Fibroblast of skin of back (primary cell): Measurements from ENCODE around the gene SNX30.

ENCODE experiments used
- DNase-seq: peaks from one replicate; pipeline ENCODE4 v3.0.0-alpha.2; 2013

Gene SNX30

DNA sequence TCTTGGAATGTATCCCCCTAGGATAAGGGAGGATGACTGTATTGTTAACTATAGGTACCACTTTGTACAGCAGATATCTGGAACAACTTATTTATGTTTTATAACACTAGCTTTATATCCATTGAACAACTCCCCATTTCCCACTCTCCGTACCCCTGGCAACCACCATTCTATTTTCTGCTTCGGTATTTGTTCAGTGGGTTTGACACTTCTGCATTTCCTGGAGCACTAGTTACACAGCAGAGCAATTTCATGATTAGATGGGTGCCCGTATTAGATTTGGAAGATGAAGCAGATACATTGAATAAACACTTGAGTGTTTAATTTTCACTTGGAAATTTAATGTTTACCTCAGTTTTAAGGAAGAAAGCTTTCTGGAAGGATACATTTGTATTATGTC is 72.7 kb downstream of the SNX30 start:
- no peak for DNase-seq

DNA sequence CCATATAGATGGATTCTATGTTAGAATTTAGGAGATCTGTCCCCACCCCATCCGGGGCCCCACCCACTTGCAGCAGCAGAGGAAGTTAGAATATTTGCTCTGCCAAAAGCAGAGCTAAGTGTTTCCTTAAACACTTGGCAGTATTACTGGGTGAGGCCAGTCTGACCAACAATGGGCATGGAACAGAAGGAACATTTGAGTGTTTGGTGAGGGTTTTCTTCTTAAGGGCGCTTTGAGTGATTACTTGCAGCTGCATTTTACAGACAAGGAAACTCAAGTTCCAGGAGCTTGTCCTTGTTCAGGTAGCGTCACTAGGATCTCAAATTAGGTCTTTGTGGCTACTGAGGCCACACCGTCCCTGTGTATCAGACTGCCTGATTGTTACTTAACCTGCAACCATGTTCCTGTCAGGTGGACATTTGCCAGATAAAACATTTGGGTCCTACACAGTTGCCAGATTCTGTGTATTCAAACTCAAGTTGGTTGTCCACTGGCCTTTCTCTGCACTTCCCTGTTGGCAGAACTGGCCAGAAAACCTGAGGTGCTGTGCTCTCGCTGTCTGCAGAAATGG is 80.8 kb downstream of the SNX30 start:
- no peak for DNase-seq

DNA sequence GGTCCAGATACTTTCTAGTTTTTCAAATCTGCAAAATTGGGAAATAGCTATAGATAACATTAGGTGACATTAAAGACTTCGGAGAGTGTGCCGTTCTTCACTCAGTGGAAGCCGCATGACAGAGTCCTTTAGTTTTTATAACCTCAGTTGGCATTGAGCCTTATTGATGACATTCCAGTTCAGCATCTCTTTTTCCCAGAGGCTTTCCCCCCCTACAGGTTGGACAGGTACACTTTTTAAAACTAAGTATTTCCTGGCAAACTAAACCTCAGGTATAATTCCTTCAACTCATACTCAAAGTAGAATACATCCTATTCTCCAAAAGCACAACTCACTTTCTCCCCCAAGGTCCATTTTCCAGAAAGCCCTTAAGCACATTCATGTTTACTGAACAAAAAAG is 81.4 kb downstream of the SNX30 start:
- DNase-seq, result no peak

DNA sequence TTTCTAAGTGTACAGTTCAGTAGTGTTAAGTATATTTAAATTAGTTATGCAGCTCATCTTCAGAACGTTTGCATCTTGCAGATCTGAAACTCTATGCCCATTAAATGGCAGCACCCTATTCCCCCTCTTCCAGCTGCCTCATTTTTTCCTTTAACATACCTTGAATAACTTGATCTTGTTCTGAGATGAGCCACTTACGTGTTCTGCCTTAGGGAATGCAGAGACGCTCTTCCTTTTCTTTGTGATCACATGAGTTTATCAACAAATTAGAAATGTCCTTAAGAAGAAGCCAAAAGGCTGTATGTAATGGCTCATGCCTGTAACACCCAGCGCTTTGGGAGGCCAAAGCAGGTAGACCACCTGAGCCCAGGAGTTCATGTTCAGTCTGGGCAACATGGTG is 82.5 kb downstream of the SNX30 start:
- DNase-seq, result no peak

DNA sequence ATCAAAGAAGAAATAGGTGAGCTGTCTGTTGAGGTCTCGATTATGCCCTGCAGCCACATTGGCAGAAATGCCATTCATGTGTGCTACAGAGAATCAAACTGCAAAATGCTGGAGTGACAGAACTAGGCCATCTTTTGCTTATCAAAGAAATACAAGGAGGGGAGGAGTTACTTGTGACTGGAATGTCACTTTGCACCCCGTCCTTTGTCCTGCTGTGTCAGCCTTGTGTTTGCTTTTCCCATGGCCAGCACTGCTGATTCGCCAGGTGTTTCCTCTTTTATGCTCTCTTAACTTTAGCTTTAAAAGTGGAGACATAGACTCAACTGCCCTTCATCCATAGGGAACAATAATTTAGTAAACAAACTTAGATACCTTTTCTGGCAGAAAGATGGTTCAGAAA is 85.8 kb downstream of the SNX30 start:
- no peak for DNase-seq

DNA sequence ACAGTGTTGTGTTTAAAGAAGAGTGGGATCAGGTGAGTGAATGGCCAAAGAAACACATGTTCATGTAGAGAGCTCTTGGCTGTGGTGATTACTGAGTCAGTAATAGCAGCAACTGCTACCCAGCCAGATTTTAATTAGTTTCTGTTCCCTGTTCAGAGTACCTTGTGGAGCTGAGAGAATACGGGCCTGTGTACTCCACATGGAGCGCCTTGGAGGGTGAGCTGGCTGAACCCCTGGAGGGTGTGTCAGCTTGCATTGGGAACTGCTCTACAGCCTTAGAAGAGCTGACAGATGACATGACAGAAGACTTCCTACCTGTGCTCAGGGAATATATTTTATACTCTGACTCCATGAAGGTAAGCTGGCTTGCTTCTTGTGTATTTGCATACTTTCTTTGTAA is 87.8 kb downstream of the SNX30 start:
- no peak for DNase-seq

DNA sequence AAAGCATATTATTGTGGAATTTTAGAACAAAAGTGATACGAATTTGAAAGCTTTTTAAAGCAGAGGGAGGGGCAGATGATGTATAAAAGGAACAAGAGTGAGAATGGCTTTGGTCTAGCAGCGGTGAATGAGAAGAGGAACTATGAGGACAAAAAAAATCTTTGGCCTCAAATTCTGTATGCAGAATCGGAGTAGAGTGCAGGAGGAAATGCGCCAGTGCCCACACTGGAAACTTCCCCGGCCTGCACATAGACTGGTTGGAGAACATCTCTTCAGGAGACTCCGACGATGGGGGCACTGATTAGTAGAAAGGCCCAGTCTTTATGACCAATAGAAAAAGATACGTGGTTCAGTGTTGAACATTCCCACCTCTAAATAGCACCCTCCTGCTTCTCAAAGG is 88.8 kb downstream of the SNX30 start:
- no peak for DNase-seq

DNA sequence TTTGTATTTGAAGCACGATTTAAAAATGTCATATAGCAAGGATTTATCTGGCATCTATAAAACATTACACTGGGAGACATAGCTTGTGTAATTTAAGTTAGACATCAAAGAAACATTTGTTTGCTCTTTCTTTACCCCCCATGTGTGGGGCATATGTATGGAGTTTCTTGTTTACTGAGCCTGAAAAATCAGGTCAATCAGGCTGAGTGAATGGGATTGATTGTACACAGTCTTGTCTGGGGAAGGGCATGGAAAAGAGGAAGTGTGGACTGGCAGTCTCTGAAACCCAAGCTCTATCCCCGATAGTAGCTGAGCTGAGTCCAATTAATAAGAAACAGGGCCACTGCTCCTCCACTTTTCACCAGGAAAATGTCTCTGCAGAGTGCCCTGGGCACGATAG is 90.7 kb downstream of the SNX30 start:
- DNase-seq, result no peak

DNA sequence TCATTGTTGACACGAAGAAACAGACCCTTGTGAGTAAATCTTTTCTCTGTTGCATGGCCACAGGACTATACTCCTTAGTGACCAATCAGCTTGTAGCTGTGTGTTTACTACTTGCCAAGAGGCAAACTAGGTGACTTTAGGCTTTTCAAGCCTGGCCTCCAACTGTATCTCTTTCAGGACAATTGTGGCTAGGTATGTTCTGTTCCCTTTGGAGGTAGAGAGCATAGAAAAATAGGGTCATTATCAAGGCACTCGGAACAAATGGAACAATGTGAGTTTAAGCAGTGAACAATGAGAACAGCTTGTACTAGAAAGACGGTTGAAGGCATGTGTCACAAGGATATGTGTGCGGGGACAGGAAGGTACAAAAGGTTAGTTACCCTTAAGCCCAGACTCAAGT is 92.0 kb downstream of the SNX30 start:
- DNase-seq, result no peak

DNA sequence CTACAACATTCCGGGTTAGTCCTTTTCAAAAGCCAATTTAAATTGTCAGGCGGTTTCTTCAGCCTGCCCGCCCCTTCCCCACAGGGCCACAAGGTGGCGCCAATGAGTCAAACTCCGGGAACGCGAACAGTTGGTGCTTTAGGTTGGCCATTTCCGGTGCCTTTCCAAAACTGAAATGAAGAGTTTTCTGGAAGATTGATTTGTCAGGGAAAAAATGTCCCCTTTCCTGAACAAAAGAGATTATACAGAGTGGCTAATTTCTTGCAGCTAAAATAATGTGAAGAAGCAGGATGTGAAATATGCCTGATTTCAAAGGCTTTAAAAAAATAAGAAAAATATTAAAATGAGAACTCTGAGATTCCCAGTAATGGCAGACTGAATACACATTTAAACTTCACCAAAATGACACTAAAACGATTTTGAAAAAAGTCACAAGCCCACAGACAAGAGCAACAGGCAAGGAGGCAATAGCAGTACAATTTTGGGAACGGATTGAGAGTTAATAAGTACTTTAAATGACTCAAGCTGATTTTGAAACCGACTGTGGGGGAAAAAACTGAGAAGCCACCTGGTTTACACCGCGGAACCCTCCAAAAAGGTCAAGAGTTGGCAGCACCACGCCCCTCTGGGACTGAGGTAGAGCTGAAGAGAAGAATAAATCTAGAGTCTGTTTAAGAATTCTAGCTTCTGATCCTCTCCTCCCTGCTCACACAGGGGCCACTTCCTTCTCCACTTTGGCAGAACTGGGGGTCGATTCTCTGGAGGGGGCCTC is 94.4 kb downstream of the SNX30 start:
- DNase-seq, result peak; percentile 65

DNA sequence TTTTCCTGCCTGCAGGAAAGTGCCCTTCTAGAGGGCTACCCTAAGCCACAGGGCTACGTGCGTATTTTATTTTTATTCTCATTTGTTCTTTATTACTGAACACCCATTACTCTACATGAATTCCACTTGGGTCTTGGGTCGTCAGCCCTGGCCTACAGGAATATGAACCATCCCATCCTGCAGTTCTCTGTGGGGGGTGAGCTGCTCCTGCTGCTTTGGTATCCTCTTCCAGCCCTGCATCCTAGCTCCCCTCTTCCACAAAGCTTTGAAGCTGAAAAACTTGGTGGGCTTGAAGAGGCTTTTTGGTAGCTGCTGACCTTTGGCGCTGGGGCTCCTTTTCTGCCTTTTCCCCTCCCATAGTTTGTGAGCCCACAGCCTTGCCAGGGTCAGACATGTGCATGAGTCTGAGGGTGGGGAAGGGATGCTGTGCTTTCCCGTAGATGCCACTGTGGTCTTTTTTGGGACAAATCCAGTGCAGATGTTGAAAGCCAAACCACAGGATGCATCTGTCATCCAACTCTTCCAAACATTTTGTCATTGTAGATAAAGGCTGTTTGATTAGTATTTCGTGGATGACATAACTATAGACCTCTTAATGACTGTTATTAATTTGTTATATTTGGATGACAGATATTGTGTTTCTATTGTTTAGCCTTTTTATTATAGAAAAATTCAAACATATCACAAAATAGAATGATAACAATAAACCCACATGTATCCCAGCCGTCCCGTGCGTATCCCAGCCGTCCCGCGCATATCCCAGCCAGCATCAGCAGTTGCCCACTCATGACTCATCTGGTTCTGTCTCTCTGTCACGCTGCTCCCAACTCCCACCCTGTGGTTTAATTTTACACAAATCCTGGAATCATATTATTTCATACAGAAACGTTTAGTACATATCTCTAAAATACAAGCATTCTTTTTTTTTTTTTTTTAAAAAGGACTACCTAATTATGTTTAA is 96.2 kb downstream of the SNX30 start:
- DNase-seq, result peak; percentile 27

DNA sequence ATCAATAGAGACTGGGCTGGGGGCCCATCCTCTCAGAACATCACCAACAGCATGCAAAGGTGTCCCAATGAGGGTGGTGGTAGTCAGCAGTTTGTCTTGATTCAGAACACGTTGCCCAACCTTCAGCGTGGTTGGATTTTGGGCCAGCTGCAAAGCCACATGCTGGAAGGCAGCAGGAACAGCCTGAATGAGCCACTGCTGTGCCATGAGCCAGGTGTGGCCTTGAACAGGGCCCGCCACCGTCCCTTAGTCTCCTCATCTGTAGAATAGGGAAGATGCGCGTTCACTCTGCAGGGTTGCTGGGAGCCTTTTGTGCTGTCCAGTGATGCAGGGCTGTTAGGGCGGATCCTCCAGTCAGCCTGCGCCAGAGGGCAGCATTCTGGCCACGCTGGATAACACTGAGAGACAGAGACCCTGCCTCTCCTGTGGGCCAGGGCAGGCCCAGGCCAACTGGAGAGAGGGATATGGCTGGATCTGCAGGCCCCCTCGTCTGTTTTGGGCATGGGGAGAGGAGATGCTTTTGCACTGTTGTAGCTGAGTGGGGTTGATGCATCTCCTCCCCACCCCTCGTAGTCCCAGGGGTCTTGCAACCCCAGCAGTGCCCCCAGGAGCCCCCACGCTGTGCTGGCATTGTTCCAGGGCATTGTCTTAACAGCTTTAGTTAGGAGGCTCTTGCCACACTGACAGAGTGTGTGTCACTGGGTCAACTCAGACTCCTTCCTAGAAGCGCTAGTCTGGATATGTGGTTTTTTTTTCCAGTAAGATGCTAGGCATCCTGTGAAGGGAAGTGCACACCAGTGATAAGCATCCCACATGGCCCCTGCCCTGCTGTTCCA is 98.0 kb downstream of the SNX30 start:
- DNase-seq, result no peak

DNA sequence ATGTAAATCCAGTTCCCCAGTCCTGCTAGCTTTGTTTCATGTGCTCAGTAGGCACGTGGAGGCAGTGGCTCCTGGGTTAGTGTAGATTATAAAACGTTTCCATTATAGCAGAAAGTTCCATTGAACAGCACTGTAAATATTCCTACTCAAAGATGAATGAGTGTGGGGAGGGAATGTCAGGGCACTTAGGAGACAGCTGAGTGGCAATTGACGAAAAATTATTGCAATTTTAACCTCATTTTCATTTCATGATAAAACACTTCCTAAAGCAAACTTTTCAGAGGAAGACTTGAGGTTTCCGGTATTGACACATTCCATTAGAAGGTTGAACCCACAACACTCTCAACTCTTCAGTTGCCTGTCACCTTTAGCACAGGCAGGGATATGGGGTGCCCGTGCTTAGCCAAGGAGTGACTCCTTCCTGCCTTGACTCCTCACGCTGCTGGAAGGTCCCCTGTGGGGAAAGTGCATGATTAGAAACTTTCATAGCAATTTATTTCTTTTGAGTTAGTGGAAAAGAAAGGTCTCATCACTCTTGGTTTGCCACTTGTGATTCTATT is 98.9 kb downstream of the SNX30 start:
- no peak for DNase-seq

DNA sequence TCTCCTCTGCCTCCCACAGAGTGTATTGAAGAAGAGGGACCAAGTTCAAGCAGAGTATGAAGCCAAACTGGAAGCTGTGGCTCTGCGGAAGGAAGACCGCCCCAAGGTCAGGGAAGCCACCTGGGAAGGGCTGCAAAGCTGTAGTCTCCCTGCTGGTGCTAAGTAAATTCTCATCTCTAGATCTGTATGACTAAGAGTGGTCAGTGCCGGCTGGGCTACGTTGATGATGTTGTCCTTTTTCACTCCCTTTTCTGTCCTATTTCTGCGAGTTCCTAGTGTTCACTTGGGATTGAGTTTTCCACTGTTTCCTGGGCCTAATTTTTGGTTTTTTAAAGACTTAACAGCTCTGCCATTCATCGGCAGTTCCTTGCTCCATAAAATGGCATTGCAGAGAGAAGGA is 100.3 kb downstream of the SNX30 start:
- no peak for DNase-seq

DNA sequence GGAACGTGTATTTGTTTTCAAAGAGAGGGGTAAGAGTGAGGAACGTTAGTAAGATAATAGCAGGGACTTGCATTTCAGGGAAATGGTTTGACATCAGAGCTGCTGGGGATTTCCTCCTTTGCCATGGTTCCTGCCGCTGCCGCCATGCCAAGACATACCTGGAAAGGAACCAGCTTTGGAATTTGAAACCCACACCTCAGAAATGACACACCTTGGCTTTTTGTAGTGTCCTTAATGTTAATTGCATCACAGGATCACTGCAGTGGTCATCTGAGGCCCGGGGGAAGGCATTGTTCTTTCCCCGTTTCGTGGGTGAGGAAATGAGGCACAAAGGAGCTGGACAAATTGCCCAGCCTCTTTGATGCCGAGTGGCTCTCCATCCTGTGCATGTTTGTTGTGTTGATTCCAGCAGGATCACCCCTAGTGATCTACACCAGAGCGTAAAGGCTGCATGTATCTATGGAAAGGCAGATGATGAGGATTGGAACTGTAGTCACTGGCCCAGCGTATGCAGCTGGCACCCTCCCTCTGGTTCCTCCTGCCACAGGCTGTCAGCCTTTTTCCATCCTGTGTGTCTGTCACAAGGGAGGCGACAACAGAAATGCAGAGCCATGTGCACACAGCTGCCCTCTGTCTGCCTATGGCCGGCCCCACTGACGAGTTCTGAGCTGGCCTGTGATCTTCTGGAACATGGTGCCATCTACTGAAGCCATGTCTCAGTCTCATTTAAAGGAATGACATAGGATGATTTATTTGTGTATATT is 102.4 kb downstream of the SNX30 start:
- no peak for DNase-seq

DNA sequence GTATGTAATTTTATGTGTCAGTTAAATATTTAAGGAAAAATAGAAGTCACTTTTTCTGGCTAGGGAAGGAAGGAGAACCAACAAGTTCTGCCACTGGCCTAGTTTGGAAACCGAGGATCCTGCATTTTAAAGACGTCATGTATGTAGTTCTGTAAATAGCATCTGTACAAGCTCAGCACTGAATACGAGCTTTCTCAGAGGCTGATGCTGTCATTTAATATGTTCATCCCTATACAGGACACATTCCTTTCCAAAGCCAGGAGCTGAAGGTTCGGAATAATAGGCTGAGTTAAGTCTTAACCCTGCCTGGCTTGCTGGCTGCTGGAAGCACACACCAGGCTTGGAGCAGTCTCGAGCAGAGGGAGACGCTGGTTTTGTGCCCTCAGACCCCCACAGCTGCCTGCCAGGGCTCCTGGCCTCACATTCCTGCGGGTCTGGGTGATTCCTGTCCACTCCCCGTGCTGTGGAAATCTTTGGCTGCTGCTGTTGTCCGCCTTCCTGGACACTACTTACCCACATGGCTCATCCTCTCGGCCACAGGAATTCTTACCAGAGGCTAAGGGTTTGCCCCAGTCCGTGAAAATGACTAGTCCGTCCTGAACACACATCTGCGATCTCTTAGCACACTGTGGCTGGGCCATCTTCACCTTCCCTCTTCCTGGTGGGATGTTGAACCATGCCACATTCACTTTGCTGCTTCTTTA is 103.5 kb downstream of the SNX30 start:
- no peak for DNase-seq

DNA sequence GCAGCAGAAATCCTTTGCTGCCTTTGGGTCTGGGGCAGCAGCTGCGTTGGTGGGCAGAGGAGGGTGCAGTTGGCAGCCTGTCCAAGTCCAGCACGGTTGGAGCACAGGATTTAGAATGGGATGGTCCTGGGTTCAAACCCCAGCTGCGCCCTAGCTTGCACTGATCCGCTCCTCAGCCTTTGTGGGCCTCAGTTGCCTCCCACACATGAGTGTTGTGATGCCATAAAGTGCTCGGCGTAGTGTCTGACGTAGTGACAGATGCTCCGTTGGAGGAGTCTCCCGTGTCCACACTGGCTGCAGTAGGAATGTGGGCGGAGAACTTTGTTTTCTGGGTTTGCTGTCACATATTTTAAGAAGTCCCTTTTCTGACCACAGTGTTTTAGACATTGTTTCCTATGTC is 104.1 kb downstream of the SNX30 start:
- no peak for DNase-seq

DNA sequence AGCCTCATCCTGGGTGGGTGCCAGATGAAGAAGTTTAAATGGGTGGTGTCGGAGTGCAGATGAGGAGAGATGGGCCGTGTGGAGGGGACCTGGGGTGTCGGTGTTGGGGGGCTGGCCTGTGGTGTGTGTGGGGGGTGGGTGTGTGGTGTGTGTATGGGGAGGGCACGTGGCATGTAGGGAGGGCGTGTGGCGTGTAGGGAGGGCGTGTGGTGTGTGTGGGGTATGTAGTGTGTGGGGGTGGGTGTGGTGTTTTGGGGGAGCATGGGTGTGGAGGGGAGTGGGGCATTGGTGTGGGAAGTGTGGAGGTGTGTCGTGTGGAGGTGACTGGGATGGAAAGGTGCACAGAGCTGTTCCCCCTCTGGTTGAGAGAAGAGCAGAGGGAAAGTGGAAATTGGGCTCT is 105.6 kb downstream of the SNX30 start:
- no peak for DNase-seq

DNA sequence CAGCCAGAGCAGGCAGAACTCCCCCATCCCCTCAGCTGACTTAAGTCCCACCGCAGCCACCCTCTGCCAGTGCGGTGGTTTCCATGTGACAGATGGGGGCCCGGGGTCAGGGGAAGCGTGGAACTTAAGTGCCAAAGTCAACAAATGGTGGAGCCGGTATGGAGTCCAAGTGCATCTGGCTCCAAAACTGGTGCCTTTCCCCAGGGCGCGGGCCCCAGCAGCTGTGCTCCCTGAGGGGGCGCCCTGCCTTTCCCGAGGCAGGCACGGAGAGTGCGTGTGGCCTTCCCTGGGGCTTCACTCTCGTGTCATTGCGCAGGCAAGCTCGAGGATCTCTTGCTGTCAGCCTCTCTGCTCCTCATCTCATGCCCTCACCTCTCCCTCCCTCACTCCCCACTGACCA is 106.3 kb downstream of the SNX30 start:
- DNase-seq, result no peak

DNA sequence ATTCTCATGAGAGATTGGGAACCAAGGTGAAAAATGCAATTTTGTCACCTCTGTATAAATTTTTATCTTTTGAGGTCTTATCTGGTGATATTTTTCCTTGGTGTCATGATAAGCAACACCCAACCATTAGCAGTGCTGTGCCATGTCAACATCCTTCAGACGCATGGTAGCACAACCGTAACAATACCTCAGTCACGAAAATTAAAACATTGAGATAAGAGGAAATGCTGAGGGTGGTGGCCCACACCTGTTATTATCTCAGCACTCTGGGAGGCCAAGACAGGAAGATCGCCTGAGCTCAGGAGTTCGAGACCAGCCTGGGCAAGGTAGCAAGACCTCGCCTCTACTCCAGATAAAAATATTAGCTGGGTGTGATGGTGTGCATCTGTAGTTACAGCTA is 107.4 kb downstream of the SNX30 start:
- DNase-seq, result no peak

DNA sequence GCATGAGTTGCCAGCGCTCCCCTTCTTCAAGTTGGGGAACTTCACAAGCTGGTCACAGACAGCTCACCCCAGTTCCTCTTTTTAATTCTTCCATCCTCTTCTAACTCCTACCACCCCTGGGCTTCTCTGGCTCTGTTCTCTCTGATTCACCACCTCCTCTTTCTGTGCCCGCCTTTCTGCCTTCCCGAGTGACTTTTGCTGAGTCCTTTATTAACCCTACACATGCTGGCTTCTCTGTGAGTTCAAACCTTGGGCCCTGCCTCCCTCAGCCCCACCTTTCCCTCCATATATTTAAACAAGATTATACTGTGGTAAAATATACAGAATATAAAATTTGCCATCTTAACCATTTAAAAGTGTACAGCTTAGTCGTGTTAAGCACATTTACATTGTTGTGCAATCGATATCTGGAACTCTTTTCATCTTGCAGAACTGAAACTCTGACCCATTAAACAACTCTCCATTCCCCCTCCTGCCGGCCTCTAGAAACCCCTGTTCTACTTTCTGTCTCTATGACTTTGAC is 108.1 kb downstream of the SNX30 start:
- DNase-seq, result no peak
